Nephron (organoid): ENCODE data around the gene KIDINS220.

Experiments used
- H3K27ac Mint-ChIP-seq, 3 experiments: 2 replicates each; pipeline ENCODE4 v1.8.0; 2020; ENCODE audit warnings: mixed read lengths in 3 of 3, mild to moderate bottlenecking in 2 of 3, moderate library complexity in 1 of 3
- H3K27me3 Mint-ChIP-seq: 2 replicates; pipeline ENCODE4 v1.8.0; 2021; ENCODE audit warnings: low read depth, mild to moderate bottlenecking, moderate library complexity, mixed read lengths
- H3K36me3 Mint-ChIP-seq: 2 replicates; pipeline ENCODE4 v1.8.0; 2020; ENCODE audit warnings: low read depth, mixed read lengths
- H3K4me1 Mint-ChIP-seq: 2 replicates; pipeline ENCODE4 v1.8.0; 2020; ENCODE audit warnings: mixed read lengths
- H3K4me3 Mint-ChIP-seq, 3 experiments: 2 replicates each; pipeline ENCODE4 v1.8.0; 2020; ENCODE audit warnings: mild to moderate bottlenecking in 3 of 3, mixed read lengths in 3 of 3, moderate library complexity in 2 of 3
- H3K9me3 Mint-ChIP-seq: 2 replicates; pipeline ENCODE4 v1.8.0; 2020; ENCODE audit warnings: mixed read lengths
- TF ChIP-seq, protein P1 (sequence below), 3 experiments: fragments of 200-600 bp; sonication (generic); IDR thresholded peaks; one replicate each; pipeline ENCODE4 v1.5.0; 2021; ENCODE audit warnings: antibody characterized with exemption in 3 of 3; ENCODE audit not compliant: unreplicated experiment in 3 of 3

KIDINS220 gene

DNA sequence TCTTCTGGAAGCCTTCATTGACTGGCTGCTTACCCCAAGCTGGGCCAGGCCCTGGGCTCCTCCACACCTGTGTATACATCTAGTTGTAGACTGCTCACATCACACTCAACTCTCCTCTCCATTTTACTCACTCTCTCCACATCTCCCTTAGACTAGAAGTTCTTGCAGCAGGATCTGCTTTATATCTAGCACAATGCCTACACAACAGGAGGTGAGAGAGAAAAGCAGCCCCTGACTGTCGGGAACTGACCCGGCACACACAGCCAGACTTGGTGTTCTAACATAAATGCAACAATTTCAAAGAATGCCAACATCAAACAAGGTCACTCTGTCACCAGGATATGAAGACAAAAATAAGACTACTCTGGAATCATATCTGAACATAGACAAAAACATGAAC, 5.9 kb downstream of the KIDINS220 start:
- no peaks in the 10 kb centered on the region for H3K27me3 Mint-ChIP-seq
- peaks cover 28% of the 10 kb centered on the region for H3K4me1 Mint-ChIP-seq
- no peak overlapping the region for H3K27ac Mint-ChIP-seq
- H3K36me3 Mint-ChIP-seq = peaks cover 19% of the 10 kb centered on the region
- H3K4me3 Mint-ChIP-seq = no peak overlapping the region
- TF ChIP-seq, protein P1, sequence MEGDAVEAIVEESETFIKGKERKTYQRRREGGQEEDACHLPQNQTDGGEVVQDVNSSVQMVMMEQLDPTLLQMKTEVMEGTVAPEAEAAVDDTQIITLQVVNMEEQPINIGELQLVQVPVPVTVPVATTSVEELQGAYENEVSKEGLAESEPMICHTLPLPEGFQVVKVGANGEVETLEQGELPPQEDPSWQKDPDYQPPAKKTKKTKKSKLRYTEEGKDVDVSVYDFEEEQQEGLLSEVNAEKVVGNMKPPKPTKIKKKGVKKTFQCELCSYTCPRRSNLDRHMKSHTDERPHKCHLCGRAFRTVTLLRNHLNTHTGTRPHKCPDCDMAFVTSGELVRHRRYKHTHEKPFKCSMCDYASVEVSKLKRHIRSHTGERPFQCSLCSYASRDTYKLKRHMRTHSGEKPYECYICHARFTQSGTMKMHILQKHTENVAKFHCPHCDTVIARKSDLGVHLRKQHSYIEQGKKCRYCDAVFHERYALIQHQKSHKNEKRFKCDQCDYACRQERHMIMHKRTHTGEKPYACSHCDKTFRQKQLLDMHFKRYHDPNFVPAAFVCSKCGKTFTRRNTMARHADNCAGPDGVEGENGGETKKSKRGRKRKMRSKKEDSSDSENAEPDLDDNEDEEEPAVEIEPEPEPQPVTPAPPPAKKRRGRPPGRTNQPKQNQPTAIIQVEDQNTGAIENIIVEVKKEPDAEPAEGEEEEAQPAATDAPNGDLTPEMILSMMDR (IDR thresholded peaks at IDR 0.05; ENCODE audit: unreplicated experiment in 3 of 3) = no peak
- H3K9me3 Mint-ChIP-seq = no peaks in the 10 kb centered on the region

GRCh38 chr2:8827729-8828128, 9.7 kb downstream of the KIDINS220 start:
- H3K4me3 Mint-ChIP-seq = no peak overlapping the region
- peaks cover 28% of the 10 kb centered on the region for H3K36me3 Mint-ChIP-seq
- no peaks in the 10 kb centered on the region for H3K27me3 Mint-ChIP-seq
- no peaks in the 10 kb centered on the region for H3K4me1 Mint-ChIP-seq
- H3K27ac Mint-ChIP-seq = no peak overlapping the region
- H3K9me3 Mint-ChIP-seq = no peaks in the 10 kb centered on the region
- TF ChIP-seq, protein P1 (IDR thresholded peaks at IDR 0.05; ENCODE audit: unreplicated experiment in 3 of 3) = no peak

DNA sequence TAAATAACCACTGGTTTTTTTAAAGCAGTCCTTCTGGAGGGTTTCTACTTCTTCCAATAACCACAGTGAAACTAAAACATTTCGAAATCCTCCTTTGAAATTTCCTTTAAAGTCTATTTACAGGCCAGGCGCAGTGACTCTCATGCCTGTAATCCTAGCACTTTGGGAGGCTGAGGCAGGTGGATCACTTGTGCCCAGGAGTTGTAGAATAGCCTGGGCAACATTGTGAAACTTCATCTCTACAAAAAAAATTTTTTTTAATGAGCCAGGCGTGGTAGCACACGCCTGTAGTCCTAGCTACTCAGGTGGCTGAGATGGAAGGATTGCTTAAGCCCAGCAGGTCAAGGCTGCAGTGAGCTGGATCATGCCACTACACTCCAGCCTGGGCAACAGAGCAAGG, 15.2 kb downstream of the KIDINS220 start:
- TF ChIP-seq, protein P1 (IDR thresholded peaks at IDR 0.05; ENCODE audit: unreplicated experiment in 3 of 3) = no peak
- Mint-ChIP-seq H3K27ac (no peak overlapping the region), H3K9me3 (no peaks in the 10 kb centered on the region), H3K36me3 (peaks cover 44% of the 10 kb centered on the region), H3K4me1 (peaks cover 15% of the 10 kb centered on the region), H3K4me3 (no peak overlapping the region), H3K27me3 (no peaks in the 10 kb centered on the region)

- Mint-ChIP-seq H3K4me3 (no peak overlapping the region), H3K36me3 (peaks cover 43% of the 10 kb centered on the region), H3K27ac (no peak overlapping the region), H3K4me1 (peaks cover 15% of the 10 kb centered on the region), H3K27me3 (no peaks in the 10 kb centered on the region), H3K9me3 (no peaks in the 10 kb centered on the region)
- TF ChIP-seq, protein P1 (IDR thresholded peaks at IDR 0.05; ENCODE audit: unreplicated experiment in 3 of 3) = no peak
Observed at GRCh38 chr2:8821276-8822217, 15.9 kb downstream of the KIDINS220 start.

DNA sequence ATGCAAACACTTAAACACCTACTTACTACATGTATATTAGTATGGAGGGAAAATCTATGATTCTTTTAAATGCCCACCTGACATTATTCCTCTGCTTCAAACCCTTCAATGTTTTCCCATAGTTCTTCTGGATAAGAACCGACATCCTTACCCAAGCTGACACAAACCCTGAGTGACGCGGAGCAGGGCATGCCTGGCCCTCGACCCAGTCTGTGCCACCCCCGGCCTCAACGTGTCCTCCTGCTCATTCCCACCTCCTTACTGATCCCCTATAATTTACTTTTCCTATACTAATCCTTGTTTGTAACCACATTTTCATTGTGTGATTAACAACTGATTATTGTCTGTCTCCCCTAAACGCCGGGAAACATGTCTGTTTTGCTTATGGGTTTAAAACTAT, 17.5 kb downstream of the KIDINS220 start:
- H3K27me3 Mint-ChIP-seq = no peaks in the 10 kb centered on the region
- no peak overlapping the region for H3K4me3 Mint-ChIP-seq
- TF ChIP-seq, protein P1 (IDR thresholded peaks at IDR 0.05; ENCODE audit: unreplicated experiment in 3 of 3) = no peak
- H3K9me3 Mint-ChIP-seq = no peaks in the 10 kb centered on the region
- no peak overlapping the region for H3K27ac Mint-ChIP-seq
- peaks cover 49% of the 10 kb centered on the region for H3K36me3 Mint-ChIP-seq
- H3K4me1 Mint-ChIP-seq = peaks cover 15% of the 10 kb centered on the region

DNA sequence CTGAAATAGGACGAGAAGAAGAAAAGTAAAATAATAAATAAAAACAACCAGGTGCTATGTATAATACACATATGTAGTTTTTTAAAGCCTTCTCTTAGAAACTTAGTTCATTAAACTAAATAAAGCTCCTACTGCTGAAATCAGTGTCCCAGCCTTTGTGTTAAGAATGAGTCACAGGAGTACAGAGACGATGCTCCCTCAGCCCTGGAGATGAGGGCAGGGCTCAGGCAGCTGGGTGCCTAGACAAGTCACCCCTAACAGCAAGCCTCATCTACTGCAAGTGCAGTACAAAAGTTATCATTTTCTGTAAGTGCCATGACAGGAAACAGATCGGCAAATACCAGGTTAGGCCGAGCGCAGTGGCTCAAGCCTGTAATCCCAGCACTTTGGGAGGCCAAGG, 18.2 kb downstream of the KIDINS220 start:
- no peaks in the 10 kb centered on the region for H3K27me3 Mint-ChIP-seq
- H3K4me1 Mint-ChIP-seq = peaks cover 15% of the 10 kb centered on the region
- no peak overlapping the region for H3K4me3 Mint-ChIP-seq
- H3K36me3 Mint-ChIP-seq = peaks cover 49% of the 10 kb centered on the region
- TF ChIP-seq, protein P1 (IDR thresholded peaks at IDR 0.05; ENCODE audit: unreplicated experiment in 3 of 3) = no peak
- H3K27ac Mint-ChIP-seq = no peak overlapping the region
- H3K9me3 Mint-ChIP-seq = no peaks in the 10 kb centered on the region
